Lung (tissue), 12 donors: Measurements from ENCODE around the gene SRSF9. TPM values are rescaled to one million over a fixed set of nuclear protein-coding genes. Genes with fewer than 3 reads are reported as not detected.

Source experiments
- ATAC-seq: fragments of 200-7000 bp; cut with Tn5 transposase; one replicate; pipeline ENCODE4 v1.9.1; 2020; ENCODE audit warnings: moderate number of reproducible peaks; ENCODE audit not compliant: insufficient read depth, low FRiP score
- DNase-seq, 3 donors: peaks; one replicate each; pipeline ENCODE4 v3.0.0-alpha.2; 2013 to 2017
- H3K27ac ChIP-seq, 2 donors: one replicate each; pipeline ENCODE4 v1.5.1; 2013; ENCODE audit warnings: mild to moderate bottlenecking in 2 of 2, moderate library complexity in 2 of 2, control low read depth in 1 of 2, inconsistent platforms in 1 of 2, low read depth in 1 of 2, low read length in 1 of 2
- H3K27me3 ChIP-seq, 3 donors: one replicate each; pipeline ENCODE4 v1.5.1; 2013; ENCODE audit warnings: low read length in 2 of 3; ENCODE audit not compliant: control insufficient read depth in 3 of 3, insufficient read depth in 3 of 3
- H3K36me3 ChIP-seq, 4 donors: one replicate each; pipeline ENCODE4 v1.5.1; 2013; ENCODE audit warnings: low read length in 4 of 4, mild to moderate bottlenecking in 1 of 4, moderate library complexity in 1 of 4; ENCODE audit not compliant: control insufficient read depth in 4 of 4, insufficient read depth in 4 of 4
- H3K4me1 ChIP-seq, 5 donors: one replicate each; pipeline ENCODE4 v1.5.1; 2013; ENCODE audit warnings: low read length in 5 of 5, mild to moderate bottlenecking in 2 of 5, moderate library complexity in 1 of 5; ENCODE audit not compliant: control insufficient read depth in 5 of 5, insufficient read depth in 5 of 5
- H3K4me3 ChIP-seq: one replicate; pipeline ENCODE4 v1.5.1; 2013; ENCODE audit warnings: mild to moderate bottlenecking, control low read depth, moderate library complexity
- H3K9ac ChIP-seq, 2 donors: one replicate each; pipeline ENCODE4 v1.5.1; 2013; ENCODE audit warnings: low read length in 2 of 2, control low read depth in 1 of 2; ENCODE audit not compliant: insufficient read depth in 1 of 2
- H3K9me3 ChIP-seq, 4 donors: one replicate each; pipeline ENCODE4 v1.5.1; 2013; ENCODE audit warnings: low read length in 3 of 4, mild to moderate bottlenecking in 1 of 4, moderate library complexity in 1 of 4; ENCODE audit not compliant: control insufficient read depth in 4 of 4, insufficient read depth in 3 of 4
- whole genome bisulfite sequencing, 2 donors: extraction: QIAGEN DNeasy Blood & Tissue Kit; methylation state at CpG; one replicate each; pipeline ENCODE4 v1.1.7; 2013; 5-methylcytosine and 5-hydroxymethylcytosine counted together
- polyA plus RNA-seq, 2 donors: library from polyadenylated mRNA; stranded (reverse); fragments of 200-250 nt; gene quantifications; one replicate each; pipeline ENCODE4 v1.2.1, GENCODE V29; 2013
- total RNA-seq, 2 donors: library from RNA; depleted of rRNA in 1 of 2; stranded (reverse); fragments of >200 nt in 1 of 2; gene quantifications; one replicate each; pipeline ENCODE4 v1.2.1, GENCODE V29; 2014 to 2021
- TF ChIP-seq, protein P1 (sequence below): IDR thresholded peaks from 2 replicates; pipeline ENCODE4 v1.5.1; 2012; ENCODE audit warnings: mild to moderate bottlenecking; ENCODE audit errors: control extremely low read depth, extremely low read depth
- donor health status: control.
- donor health status: control.
- donor health status: Bipolar disorder and iron deficiency.
- donor health status: healthy.
- donor health status: DM: yes; HTN: yes; CAD: no.

SRSF9 gene
- total and polyA plus RNA-seq, 4 donors = 76.6 to 128 (median 113) TPM

DNA sequence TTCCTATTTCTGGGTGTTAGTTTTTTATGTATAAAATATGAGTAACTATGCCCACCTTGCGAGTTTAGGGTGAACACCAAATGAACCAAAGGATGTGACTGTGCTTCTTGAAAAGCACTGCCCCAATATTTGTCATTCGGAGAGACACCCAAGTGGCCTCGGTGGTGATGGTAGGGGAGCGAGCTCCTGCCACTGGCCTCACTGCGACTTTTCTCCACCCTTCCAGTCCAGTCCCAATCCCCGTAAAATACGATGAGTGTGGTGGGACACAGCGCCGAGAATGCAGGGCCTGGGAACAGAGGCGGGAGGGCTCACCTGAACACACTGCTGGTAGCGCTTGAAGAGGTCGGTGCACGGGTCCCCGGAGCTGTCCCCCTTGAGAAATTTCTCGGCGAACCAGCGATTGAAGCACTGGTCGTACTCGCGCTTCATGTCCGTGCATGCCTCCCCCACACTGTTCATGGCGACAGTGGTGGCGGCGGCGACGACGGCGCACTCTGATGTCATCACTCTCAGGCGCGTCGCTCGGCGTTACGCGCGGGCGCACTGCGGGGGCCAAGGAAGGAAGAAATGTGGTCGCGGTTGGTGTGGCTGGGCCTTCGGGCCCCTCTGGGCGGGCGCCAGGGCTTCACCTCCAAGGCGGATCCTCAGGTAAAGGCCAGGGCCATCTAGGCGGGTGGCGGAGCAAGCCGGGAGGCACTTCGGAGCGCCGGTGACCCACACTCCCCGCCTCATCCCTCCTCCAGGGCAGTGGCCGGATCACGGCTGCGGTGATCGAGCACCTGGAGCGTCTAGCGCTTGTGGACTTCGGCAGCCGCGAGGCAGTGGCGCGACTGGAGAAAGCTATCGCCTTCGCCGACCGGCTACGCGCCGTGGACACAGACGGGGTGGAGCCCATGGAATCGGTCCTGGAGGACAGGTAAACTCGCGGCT is 23.4 kb downstream of the SRSF9 start, which contains the start of the genes GATC and TRIAP1:
TSS of gene GATC (plus strand) at position 534 of the 933 bp plus-strand sequence. CDS start at position 571, 37 bp downstream.
TSS of gene TRIAP1 (minus strand) at position 474 of the 933 bp plus-strand sequence. CDS start at position 462, 12 bp downstream.
- DNase-seq (peak; percentile 86 to 92 (median 91)), ATAC-seq (peak; percentile 93)
- peak within 1 kb of the TSS; percentile 99 for H3K4me3 ChIP-seq
- TF ChIP-seq, protein P1, sequence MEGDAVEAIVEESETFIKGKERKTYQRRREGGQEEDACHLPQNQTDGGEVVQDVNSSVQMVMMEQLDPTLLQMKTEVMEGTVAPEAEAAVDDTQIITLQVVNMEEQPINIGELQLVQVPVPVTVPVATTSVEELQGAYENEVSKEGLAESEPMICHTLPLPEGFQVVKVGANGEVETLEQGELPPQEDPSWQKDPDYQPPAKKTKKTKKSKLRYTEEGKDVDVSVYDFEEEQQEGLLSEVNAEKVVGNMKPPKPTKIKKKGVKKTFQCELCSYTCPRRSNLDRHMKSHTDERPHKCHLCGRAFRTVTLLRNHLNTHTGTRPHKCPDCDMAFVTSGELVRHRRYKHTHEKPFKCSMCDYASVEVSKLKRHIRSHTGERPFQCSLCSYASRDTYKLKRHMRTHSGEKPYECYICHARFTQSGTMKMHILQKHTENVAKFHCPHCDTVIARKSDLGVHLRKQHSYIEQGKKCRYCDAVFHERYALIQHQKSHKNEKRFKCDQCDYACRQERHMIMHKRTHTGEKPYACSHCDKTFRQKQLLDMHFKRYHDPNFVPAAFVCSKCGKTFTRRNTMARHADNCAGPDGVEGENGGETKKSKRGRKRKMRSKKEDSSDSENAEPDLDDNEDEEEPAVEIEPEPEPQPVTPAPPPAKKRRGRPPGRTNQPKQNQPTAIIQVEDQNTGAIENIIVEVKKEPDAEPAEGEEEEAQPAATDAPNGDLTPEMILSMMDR = no peak
- no peaks in the 10 kb centered on the region for H3K27me3 ChIP-seq
- H3K27ac ChIP-seq = peak within 1 kb of the TSS; percentile 89 to 96
- H3K9me3 ChIP-seq = no peaks in the 10 kb centered on the region
- peaks cover 0 to 16% (median 9%) of the 10 kb centered on the region in 5 donors for H3K4me1 ChIP-seq
- H3K9ac ChIP-seq = peak within 1 kb of the TSS; percentile 95 to 96
- peaks cover 9 to 27% (median 12%) of the 10 kb centered on the region in 4 donors for H3K36me3 ChIP-seq
- 0% methylated on average over 66 to 73 of the region's 73 CpGs for WGBS, 2 donors

DNA sequence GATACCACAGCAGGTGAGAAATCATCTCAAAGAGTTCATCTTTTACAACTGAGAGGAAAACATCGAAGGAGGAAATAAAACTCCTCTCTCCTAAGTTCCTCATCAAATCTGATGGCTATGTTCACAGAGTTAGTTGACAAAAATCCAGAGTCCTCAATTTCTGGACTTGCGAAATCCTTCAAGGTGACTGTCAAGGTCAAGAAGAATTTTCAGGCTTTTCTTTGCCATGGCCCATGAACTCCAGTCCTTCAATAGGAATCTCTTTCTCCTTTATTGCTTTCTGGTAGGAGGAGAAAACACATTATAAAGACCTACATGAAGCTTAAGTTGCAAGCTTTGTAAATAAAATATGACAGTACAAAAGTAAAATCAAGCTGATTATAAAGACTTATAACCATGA is 24.9 kb downstream of the SRSF9 start:
- Histone ChIP-seq H3K27me3 (no peaks in the 10 kb centered on the region), H3K9me3 (no peaks in the 10 kb centered on the region), H3K27ac (no peak overlapping the region), H3K9ac (no peak overlapping the region), H3K4me1 (peaks cover 0 to 16% (median 9%) of the 10 kb centered on the region in 5 donors), H3K4me3 (no peak overlapping the region), H3K36me3 (peaks cover 9 to 37% (median 14%) of the 10 kb centered on the region in 4 donors)
- ATAC-seq = no peak
- no peak for DNase-seq
- WGBS, 2 donors = 87 to 90% methylated on average over 2 of the region's 2 CpGs
- TF ChIP-seq, protein P1 = no peak

DNA sequence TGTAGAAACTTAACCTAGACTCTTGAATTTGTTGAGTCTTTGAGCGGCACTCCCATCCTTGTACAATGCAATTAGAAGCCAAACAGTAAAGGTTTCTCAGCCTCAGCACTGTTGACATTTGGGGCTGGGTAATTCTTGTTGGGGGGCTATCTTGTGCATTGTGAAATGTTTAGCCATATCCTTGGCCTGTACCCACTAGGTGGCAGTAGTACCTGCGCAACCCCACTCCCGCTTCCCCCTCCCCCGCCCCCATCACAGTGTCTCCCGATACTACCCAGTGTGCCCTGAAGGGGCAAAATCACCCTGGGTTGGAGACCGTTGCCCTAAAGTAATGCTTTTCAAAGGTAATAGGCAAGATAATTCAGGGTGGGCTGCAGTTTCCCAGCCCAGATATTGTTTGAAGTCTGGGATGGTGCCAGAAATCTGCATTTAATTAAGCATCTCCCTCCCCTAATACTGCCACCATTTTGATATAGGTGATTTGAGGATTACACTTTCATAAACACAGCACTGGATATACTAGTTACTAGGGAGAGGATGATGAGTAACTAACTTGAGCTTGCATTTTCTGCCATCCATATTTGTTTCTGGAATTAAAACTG is 29.8 kb downstream of the SRSF9 start:
- no peaks in the 10 kb centered on the region for H3K27me3 ChIP-seq
- TF ChIP-seq, protein P1 = no peak
- no peaks in the 10 kb centered on the region for H3K9me3 ChIP-seq
- WGBS, 2 donors = 18% methylated on average over 6 of the region's 6 CpGs
- ATAC-seq = no peak
- H3K27ac ChIP-seq = no peak overlapping the region
- no peak overlapping the region for H3K9ac ChIP-seq
- peaks cover 3 to 7% (median 6%) of the 10 kb centered on the region in 5 donors for H3K4me1 ChIP-seq
- peaks cover 0 to 30% (median 12%) of the 10 kb centered on the region in 4 donors for H3K36me3 ChIP-seq
- peak; percentile 45 to 61 (median 60) for DNase-seq
- H3K4me3 ChIP-seq = no peak overlapping the region
